Gastrocnemius medialis (tissue), 4 donors: ENCODE measurements around the gene MAP2.

Source experiments
- POLR2A ChIP-seq, 2 donors: fragments of 450-650 bp; IDR thresholded peaks; one replicate each; pipeline ENCODE4 v1.6.1; 2017; ENCODE audit warnings: antibody characterized with exemption in 2 of 2, mild to moderate bottlenecking in 2 of 2, moderate library complexity in 2 of 2
- TF ChIP-seq, protein P1 (sequence below), 5 experiments: fragments of 450-650 bp in 3 of 5; fragments of 200-600 bp in 2 of 5; sonication (generic) in 2 of 5; IDR thresholded peaks in 4 of 5; conservative IDR thresholded peaks in 1 of 5; 1 replicate in 4 of 5; 2 replicates in 1 of 5; pipeline ENCODE4 v1.5.1; 2016 to 2019; ENCODE audit warnings: antibody characterized with exemption in 5 of 5, mild to moderate bottlenecking in 3 of 5, moderate library complexity in 3 of 5

DNA sequence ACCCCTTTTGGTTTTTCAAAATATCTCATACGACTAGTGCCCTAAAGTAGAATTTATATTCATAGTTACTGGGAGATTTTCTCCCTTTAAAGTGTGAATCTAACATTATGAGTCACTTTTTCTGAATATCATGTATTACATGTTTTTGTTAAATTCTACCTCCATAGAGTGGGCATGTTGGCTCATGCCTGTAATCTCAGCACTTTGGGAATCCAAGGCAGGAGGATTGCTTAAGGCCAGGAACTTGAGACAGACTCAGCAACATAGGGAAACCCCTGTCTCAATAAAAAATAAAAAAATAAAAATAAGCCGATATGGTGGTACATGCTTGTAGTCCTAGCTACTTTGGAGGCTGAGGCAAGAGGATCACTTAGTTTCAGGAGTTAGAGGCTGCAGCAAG lies 302.5 kb downstream of the MAP2 start:
- TF ChIP-seq, protein P1, sequence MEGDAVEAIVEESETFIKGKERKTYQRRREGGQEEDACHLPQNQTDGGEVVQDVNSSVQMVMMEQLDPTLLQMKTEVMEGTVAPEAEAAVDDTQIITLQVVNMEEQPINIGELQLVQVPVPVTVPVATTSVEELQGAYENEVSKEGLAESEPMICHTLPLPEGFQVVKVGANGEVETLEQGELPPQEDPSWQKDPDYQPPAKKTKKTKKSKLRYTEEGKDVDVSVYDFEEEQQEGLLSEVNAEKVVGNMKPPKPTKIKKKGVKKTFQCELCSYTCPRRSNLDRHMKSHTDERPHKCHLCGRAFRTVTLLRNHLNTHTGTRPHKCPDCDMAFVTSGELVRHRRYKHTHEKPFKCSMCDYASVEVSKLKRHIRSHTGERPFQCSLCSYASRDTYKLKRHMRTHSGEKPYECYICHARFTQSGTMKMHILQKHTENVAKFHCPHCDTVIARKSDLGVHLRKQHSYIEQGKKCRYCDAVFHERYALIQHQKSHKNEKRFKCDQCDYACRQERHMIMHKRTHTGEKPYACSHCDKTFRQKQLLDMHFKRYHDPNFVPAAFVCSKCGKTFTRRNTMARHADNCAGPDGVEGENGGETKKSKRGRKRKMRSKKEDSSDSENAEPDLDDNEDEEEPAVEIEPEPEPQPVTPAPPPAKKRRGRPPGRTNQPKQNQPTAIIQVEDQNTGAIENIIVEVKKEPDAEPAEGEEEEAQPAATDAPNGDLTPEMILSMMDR (IDR thresholded peaks at IDR 0.05 in 4 of 5, conservative IDR thresholded peaks at IDR 0.05 in 1 of 5) = no peak
- TF ChIP-seq POLR2A (IDR thresholded peaks at IDR 0.05) = no peak
